SK-N-SH (cell line): ENCODE results near the gene JAML. TPM values are rescaled to one million over a fixed set of nuclear protein-coding genes. Genes with fewer than 3 reads are reported as not detected.

Source experiments
- CTCF ChIA-PET: fragments of 300-600, 350-600 bp; formaldehyde crosslinking; extraction: SDS; loops from one replicate; lab custom pipeline; 2021; lab: Yijun Ruan, JAX
- POLR2A ChIA-PET: fragments of 350-600 bp; sonication (Branson Sonifier 250); formaldehyde crosslinking; extraction: SDS; loops from one replicate; lab custom pipeline; 2020; ENCODE audit warnings: antibody characterized with exemption, inconsistent platforms; lab: Yijun Ruan, JAX
- DNase-seq: peaks from one replicate; pipeline ENCODE4 v3.0.0; 2012
- H2AFZ ChIP-seq: fragments of 200-600 bp; sonication (generic); 2 replicates; pipeline ENCODE4 v1.8.1; 2016; ENCODE audit warnings: antibody characterized with exemption, mild to moderate bottlenecking, low read depth
- H3F3A ChIP-seq: fragments of 200-600 bp; sonication (generic); replicated peaks from 2 replicates; pipeline ENCODE3; 2016; ENCODE audit warnings: antibody characterized with exemption, mild to moderate bottlenecking; ENCODE audit not compliant: insufficient read depth
- H3K27ac ChIP-seq, 2 experiments: fragments of 200-500 bp in 1 of 2; fragments of 200-600 bp in 1 of 2; sonication (Bioruptor generic) in 1 of 2; sonication (generic), shearing (Covaris generic) in 1 of 2; 2 replicates each; pipeline versions ENCODE4 v1.5.1 to v1.6.1; 2014 to 2016; ENCODE audit warnings: low read depth in 2 of 2, inconsistent platforms in 1 of 2, low read length in 1 of 2, mild to moderate bottlenecking in 1 of 2, mixed read lengths in 1 of 2
- H3K27me3 ChIP-seq: fragments of 200-600 bp; sonication (generic), shearing (Covaris generic); 2 replicates; pipeline ENCODE4 v1.6.1; 2016; ENCODE audit warnings: mixed run types; ENCODE audit not compliant: insufficient read depth
- H3K36me3 ChIP-seq, 2 experiments: fragments of 200-500 bp in 1 of 2; fragments of 200-600 bp in 1 of 2; sonication (Bioruptor generic) in 1 of 2; sonication (generic) in 1 of 2; replicated peaks in 1 of 2; 2 replicates each; pipeline versions ENCODE3 to v1.5.1; 2014 to 2016; ENCODE audit warnings: low read length in 1 of 2, mild to moderate bottlenecking in 1 of 2; ENCODE audit not compliant: insufficient read depth in 2 of 2, control insufficient read depth in 1 of 2
- H3K4me1 ChIP-seq, 2 experiments: fragments of 200-500 bp in 1 of 2; fragments of 200-600 bp in 1 of 2; sonication (Bioruptor generic) in 1 of 2; sonication (generic), shearing (Covaris generic) in 1 of 2; 2 replicates each; pipeline versions ENCODE4 v1.5.1 to v1.6.1; 2014 to 2016; ENCODE audit warnings: low read depth in 1 of 2, low read length in 1 of 2, mixed run types in 1 of 2; ENCODE audit not compliant: insufficient read depth in 2 of 2, control insufficient read depth in 1 of 2
- H3K4me2 ChIP-seq: fragments of 200-600 bp; sonication (generic), shearing (Covaris generic); 2 replicates; pipeline ENCODE4 v1.6.1; 2017; ENCODE audit warnings: mixed run types
- H3K4me3 ChIP-seq, 2 experiments: fragments of 200-500 bp in 1 of 2; fragments of 200-600 bp in 1 of 2; sonication (Bioruptor generic) in 1 of 2; sonication (generic), shearing (Covaris generic) in 1 of 2; 2 replicates each; pipeline versions ENCODE4 v1.5.1 to v1.8.1; 2014 to 2016; ENCODE audit warnings: low read depth in 2 of 2, inconsistent platforms in 1 of 2, low read length in 1 of 2, mild to moderate bottlenecking in 1 of 2, mixed read lengths in 1 of 2, moderate library complexity in 1 of 2
- H3K79me2 ChIP-seq: fragments of 200-600 bp; sonication (generic); 2 replicates; pipeline ENCODE4 v1.8.1; 2017; ENCODE audit warnings: mild to moderate bottlenecking; ENCODE audit not compliant: insufficient read depth
- H3K9ac ChIP-seq: fragments of 200-600 bp; sonication (generic); 2 replicates; pipeline ENCODE4 v1.6.1; 2017; ENCODE audit warnings: mixed run types
- H3K9me2 ChIP-seq: fragments of 200-600 bp; sonication (generic); 2 replicates; pipeline ENCODE4 v1.6.1; 2017; ENCODE audit warnings: mixed run types
- H3K9me3 ChIP-seq: fragments of 200-600 bp; sonication (generic); 2 replicates; pipeline ENCODE4 v1.6.1; 2017; ENCODE audit warnings: mixed run types, mild to moderate bottlenecking, moderate library complexity
- H4K20me1 ChIP-seq: fragments of 200-600 bp; sonication (generic); 2 replicates; pipeline ENCODE4 v1.6.1; 2017; ENCODE audit warnings: mild to moderate bottlenecking, mixed run types; ENCODE audit not compliant: insufficient read depth
- CHD2 ChIP-seq: fragments of 150-350 bp; IDR thresholded peaks from 2 replicates; pipeline ENCODE4 v1.6.1; 2018; ENCODE audit warnings: low read length; ENCODE audit not compliant: partially characterized antibody
- ELF1 ChIP-seq: IDR thresholded peaks from 2 replicates; pipeline ENCODE4 v1.4.0; 2012
- FOSL2 ChIP-seq: IDR thresholded peaks from 2 replicates; pipeline ENCODE4 v1.4.0; 2012; ENCODE audit warnings: low read depth, mild to moderate bottlenecking, moderate library complexity, borderline replicate concordance
- GATA2 ChIP-seq: sonication (generic); formaldehyde crosslinking; IDR thresholded peaks from 2 replicates; pipeline ENCODE4 v1.5.0; 2020; ENCODE audit warnings: mild to moderate bottlenecking, missing genetic modification reagents
- TCF12 ChIP-seq: IDR thresholded peaks from 2 replicates; pipeline ENCODE4 v1.4.0; 2012
- USF1 ChIP-seq: IDR thresholded peaks from 2 replicates; pipeline ENCODE4 v1.4.0; 2012; ENCODE audit warnings: low read depth, borderline replicate concordance
- WGBS: methylation state at CpG from one replicate; pipeline ENCODE4 v1.1.6; 2017; ENCODE audit warnings: low lambda C conversion rate; 5-methylcytosine and 5-hydroxymethylcytosine counted together
- polyA plus RNA-seq, 3 experiments: library from polyadenylated mRNA; depleted of rRNA; stranded (reverse); fragments of >200 nt; gene quantifications; 2 replicates each; pipeline ENCODE4 v1.2.3, GENCODE V29; 2012
- TF ChIP-seq, protein P1 (sequence below): IDR thresholded peaks from 2 replicates; pipeline ENCODE4 v1.6.1; 2012; ENCODE audit warnings: mild to moderate bottlenecking, low read depth, low read length, moderate library complexity
- TF ChIP-seq, protein P2 (sequence below): fragments of 150-350 bp; IDR thresholded peaks from 2 replicates; pipeline ENCODE4 v1.6.1; 2017; ENCODE audit warnings: antibody characterized with exemption, low read length, low read depth, borderline replicate concordance

Gene JAML
- polyA plus RNA-seq, 1 of the 3 experiments (the other 2 are of a cell fraction), result not detected

GRCh38 chr11:118215262-118215661 is 9.5 kb downstream of the JAML start (continued):
- TF ChIP-seq, protein P1, sequence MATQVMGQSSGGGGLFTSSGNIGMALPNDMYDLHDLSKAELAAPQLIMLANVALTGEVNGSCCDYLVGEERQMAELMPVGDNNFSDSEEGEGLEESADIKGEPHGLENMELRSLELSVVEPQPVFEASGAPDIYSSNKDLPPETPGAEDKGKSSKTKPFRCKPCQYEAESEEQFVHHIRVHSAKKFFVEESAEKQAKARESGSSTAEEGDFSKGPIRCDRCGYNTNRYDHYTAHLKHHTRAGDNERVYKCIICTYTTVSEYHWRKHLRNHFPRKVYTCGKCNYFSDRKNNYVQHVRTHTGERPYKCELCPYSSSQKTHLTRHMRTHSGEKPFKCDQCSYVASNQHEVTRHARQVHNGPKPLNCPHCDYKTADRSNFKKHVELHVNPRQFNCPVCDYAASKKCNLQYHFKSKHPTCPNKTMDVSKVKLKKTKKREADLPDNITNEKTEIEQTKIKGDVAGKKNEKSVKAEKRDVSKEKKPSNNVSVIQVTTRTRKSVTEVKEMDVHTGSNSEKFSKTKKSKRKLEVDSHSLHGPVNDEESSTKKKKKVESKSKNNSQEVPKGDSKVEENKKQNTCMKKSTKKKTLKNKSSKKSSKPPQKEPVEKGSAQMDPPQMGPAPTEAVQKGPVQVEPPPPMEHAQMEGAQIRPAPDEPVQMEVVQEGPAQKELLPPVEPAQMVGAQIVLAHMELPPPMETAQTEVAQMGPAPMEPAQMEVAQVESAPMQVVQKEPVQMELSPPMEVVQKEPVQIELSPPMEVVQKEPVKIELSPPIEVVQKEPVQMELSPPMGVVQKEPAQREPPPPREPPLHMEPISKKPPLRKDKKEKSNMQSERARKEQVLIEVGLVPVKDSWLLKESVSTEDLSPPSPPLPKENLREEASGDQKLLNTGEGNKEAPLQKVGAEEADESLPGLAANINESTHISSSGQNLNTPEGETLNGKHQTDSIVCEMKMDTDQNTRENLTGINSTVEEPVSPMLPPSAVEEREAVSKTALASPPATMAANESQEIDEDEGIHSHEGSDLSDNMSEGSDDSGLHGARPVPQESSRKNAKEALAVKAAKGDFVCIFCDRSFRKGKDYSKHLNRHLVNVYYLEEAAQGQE, result no peak
- TF ChIP-seq, protein P2, sequence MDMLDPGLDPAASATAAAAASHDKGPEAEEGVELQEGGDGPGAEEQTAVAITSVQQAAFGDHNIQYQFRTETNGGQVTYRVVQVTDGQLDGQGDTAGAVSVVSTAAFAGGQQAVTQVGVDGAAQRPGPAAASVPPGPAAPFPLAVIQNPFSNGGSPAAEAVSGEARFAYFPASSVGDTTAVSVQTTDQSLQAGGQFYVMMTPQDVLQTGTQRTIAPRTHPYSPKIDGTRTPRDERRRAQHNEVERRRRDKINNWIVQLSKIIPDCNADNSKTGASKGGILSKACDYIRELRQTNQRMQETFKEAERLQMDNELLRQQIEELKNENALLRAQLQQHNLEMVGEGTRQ, result no peak
- TF ChIP-seq GATA2 (CRISPR knock-in tag), result no peak
- no peak for TF ChIP-seq TCF12

- H3K4me3 ChIP-seq, result no peak overlapping the region
- TF ChIP-seq, protein P1, result no peak
- no peak for TF ChIP-seq USF1
- TF ChIP-seq ELF1, result no peak
- TF ChIP-seq CHD2, result no peak
- no peak for TF ChIP-seq FOSL2
- DNase-seq, result no peak
- 0 out of 2 replicates have a peak overlapping the region, but pooled peaks have one; percentile 43 for H2AFZ ChIP-seq
- POLR2A ChIA-PET, result no interaction called here
- peaks cover 72% of the 10 kb centered on the region for H3K27me3 ChIP-seq
- WGBS, result 23% methylated on average over 6 of the region's 6 CpGs
- no peaks in the 10 kb centered on the region for H3K9me2 ChIP-seq
- no peaks in the 10 kb centered on the region for H3F3A ChIP-seq
- no peaks in the 10 kb centered on the region for H3K9me3 ChIP-seq
- CTCF ChIA-PET, result interaction anchor here (0.9 to 2.5 kb wide), 5 partner anchors 16 to 397 kb away, joined by 3 to 10 read pairs (median 3); no protein-coding TSS in a partner anchor
- no peak overlapping the region for H3K9ac ChIP-seq
- no peak overlapping the region for H3K27ac ChIP-seq
- H3K79me2 ChIP-seq, result no peaks in the 10 kb centered on the region
- H3K4me2 ChIP-seq, result no peak overlapping the region
- H4K20me1 ChIP-seq, result no peaks in the 10 kb centered on the region
- no peaks in the 10 kb centered on the region for H3K36me3 ChIP-seq
- H3K4me1 ChIP-seq, result no peaks in the 10 kb centered on the region
Observed at GRCh38 chr11:118214210-118214914, 10.4 kb downstream of the JAML start.
